ENCODE data around the gene MCAT. TPM values are rescaled to one million over a fixed set of nuclear protein-coding genes. Genes with fewer than 3 reads are reported as not detected.

Gene MCAT
- polyA plus RNA-seq, 3 donors, result 4.5 to 8.9 (median 6.8) TPM

GRCh38 chr22:43188829-43189545 lies 45.8 kb upstream of the MCAT start:
- H3K9me3 ChIP-seq (replicated peaks in 1 of 2; ENCODE audit: control insufficient read depth in 1 of 2, insufficient read depth in 1 of 2, low read length in 2 of 2), result peaks cover 0 to 6% of the 10 kb centered on the region in 2 donors
- intact Hi-C loops (cut with micrococcal nuclease), result loop anchor here in 1 of 2 donors (5.0 kb wide), 1 partner anchor 37 kb away; the partner anchor contains the start of gene TSPO
- no peak overlapping the region for H3K9ac ChIP-seq (ENCODE audit: insufficient read depth, low read length, poor library complexity, severe bottlenecking)
- H3K4me3 ChIP-seq (replicated peaks in 1 of 3; ENCODE audit: low read depth in 2 of 3, low read length in 3 of 3), result no peak overlapping the region
- no peak for DNase-seq
- peaks cover 25% of the 10 kb centered on the region for H3K4me1 Mint-ChIP-seq
- no peak overlapping the region for H3K4me3 Mint-ChIP-seq
- H3K79me2 ChIP-seq (ENCODE audit: insufficient read depth, low read length), result peaks cover 14% of the 10 kb centered on the region
- H3K4me2 ChIP-seq (replicated peaks; ENCODE audit: extremely low read depth, low read length, poor library complexity, severe bottlenecking), result no peak overlapping the region
- no peak overlapping the region for H3K27ac ChIP-seq (ENCODE audit: low read depth in 1 of 2, low read length in 2 of 2)
- no peaks in the 10 kb centered on the region for H3K27me3 ChIP-seq (ENCODE audit: control insufficient read depth in 2 of 2, insufficient read depth in 2 of 2, low read length in 2 of 2)
- no peak for TF ChIP-seq CTCF (IDR thresholded peaks at IDR 0.05)
- 100% methylated on average over 1 of the region's 5 CpGs for WGBS (ENCODE audit: insufficient coverage)
- no peaks in the 10 kb centered on the region for H3K36me3 ChIP-seq (replicated peaks in 1 of 2; ENCODE audit: control insufficient read depth in 1 of 2, insufficient read depth in 2 of 2, low read length in 2 of 2)
- H3K36me3 Mint-ChIP-seq, result peaks cover 0 to 5% of the 10 kb centered on the region in 2 donors
- no peaks in the 10 kb centered on the region for H4K20me1 ChIP-seq (ENCODE audit: insufficient read depth, low read length)
- peaks cover 0 to 12% (median 7%) of the 10 kb centered on the region in 7 donors for H3K9me3 Mint-ChIP-seq
- peak overlapping the region in 2 of 7 donors; percentile 64 to 80 for H3K27ac Mint-ChIP-seq
- H3K4me1 ChIP-seq (ENCODE audit: control insufficient read depth in 1 of 2, insufficient read depth in 2 of 2, low read length in 2 of 2), result peaks cover 19 to 22% of the 10 kb centered on the region in 2 donors
- H2AFZ ChIP-seq (ENCODE audit: insufficient read depth, low read depth, low read length, poor library complexity, severe bottlenecking), result peak overlapping the region; percentile 30
- peaks cover 3 to 11% (median 4%) of the 10 kb centered on the region in 3 donors for H3K27me3 Mint-ChIP-seq (ENCODE audit: low read depth in 3 of 3)

- Histone ChIP-seq H3K36me3 (replicated peaks in 1 of 2; ENCODE audit: control insufficient read depth in 1 of 2, insufficient read depth in 2 of 2, low read length in 2 of 2) (peaks cover 3 to 7% of the 10 kb centered on the region in 2 donors), H2AFZ (ENCODE audit: insufficient read depth, low read depth, low read length, poor library complexity, severe bottlenecking) (peak overlapping the region; percentile 85), H3K27me3 (ENCODE audit: control insufficient read depth in 2 of 2, insufficient read depth in 2 of 2, low read length in 2 of 2) (no peaks in the 10 kb centered on the region), H3K4me3 (replicated peaks in 1 of 3; ENCODE audit: low read depth in 2 of 3, low read length in 3 of 3) (peak overlapping the region; percentile 59 to 77 (median 65)), H3K4me1 (ENCODE audit: control insufficient read depth in 1 of 2, insufficient read depth in 2 of 2, low read length in 2 of 2) (peaks cover 19 to 27% of the 10 kb centered on the region in 2 donors), H3K27ac (ENCODE audit: low read depth in 1 of 2, low read length in 2 of 2) (peak overlapping the region; percentile 93 to 96), H3K4me2 (replicated peaks; ENCODE audit: extremely low read depth, low read length, poor library complexity, severe bottlenecking) (peak overlapping the region; percentile 71), H4K20me1 (ENCODE audit: insufficient read depth, low read length) (no peaks in the 10 kb centered on the region), H3K79me2 (ENCODE audit: insufficient read depth, low read length) (peaks cover 19% of the 10 kb centered on the region), H3K9me3 (replicated peaks in 1 of 2; ENCODE audit: control insufficient read depth in 1 of 2, insufficient read depth in 1 of 2, low read length in 2 of 2) (peaks cover 0 to 6% of the 10 kb centered on the region in 2 donors), H3K9ac (ENCODE audit: insufficient read depth, low read length, poor library complexity, severe bottlenecking) (peak overlapping the region; percentile 82)
- peaks cover 3 to 4% (median 3%) of the 10 kb centered on the region in 3 donors for H3K27me3 Mint-ChIP-seq (ENCODE audit: low read depth in 3 of 3)
- H3K4me1 Mint-ChIP-seq, result peaks cover 27% of the 10 kb centered on the region
- peaks cover 0 to 12% (median 7%) of the 10 kb centered on the region in 7 donors for H3K9me3 Mint-ChIP-seq
- DNase-seq, result peak; percentile 92 to 95 (median 95)
- peak overlapping the region; percentile 91 to 97 (median 95) for H3K27ac Mint-ChIP-seq
- intact Hi-C loops (cut with micrococcal nuclease), result loop anchor here in 1 of 2 donors (5.0 kb wide), 1 partner anchor 35 kb away; the partner anchor contains the start of gene TSPO
- WGBS (ENCODE audit: insufficient coverage), result 1% methylated on average over 47 of the region's 86 CpGs
- H3K36me3 Mint-ChIP-seq, result peaks cover 7 to 8% of the 10 kb centered on the region in 2 donors
- TF ChIP-seq CTCF (IDR thresholded peaks at IDR 0.05), result peak; percentile 55
- H3K4me3 Mint-ChIP-seq, result peak overlapping the region; percentile 76 to 84
Observed at GRCh38 chr22:43187171-43188099, 44.2 kb upstream of the MCAT start.
